Neural progenitor cell (in vitro differentiated cells): ENCODE measurements around the gene ERGIC3. TPM values are rescaled to one million over a fixed set of nuclear protein-coding genes. Genes with fewer than 3 reads are reported as not detected.

ENCODE experiments used
- DNase-seq: peaks from one replicate; pipeline ENCODE4 v3.0.0-alpha.2; 2016; ENCODE audit warnings: low spot score
- H2AFZ ChIP-seq: fragments of 200-600 bp; sonication (generic); replicated peaks from 2 replicates; pipeline ENCODE4 v1.6.1; 2016; ENCODE audit warnings: antibody characterized with exemption
- H3F3A ChIP-seq: fragments of 200-600 bp; sonication (generic); 2 replicates; pipeline ENCODE4 v1.6.1; 2016; ENCODE audit warnings: antibody characterized with exemption, low read depth
- H3K27ac ChIP-seq: fragments of 200-600 bp; sonication (generic); 2 replicates; pipeline ENCODE4 v1.5.1; 2016; ENCODE audit warnings: mild to moderate bottlenecking
- H3K27me3 ChIP-seq: fragments of 200-600 bp; sonication (generic); 2 replicates; pipeline ENCODE4 v1.6.1; 2016; ENCODE audit warnings: mild to moderate bottlenecking, moderate library complexity
- H3K36me3 ChIP-seq: fragments of 200-600 bp; sonication (generic); 2 replicates; pipeline ENCODE4 v1.5.1; 2016
- H3K4me1 ChIP-seq: fragments of 200-600 bp; sonication (generic); 2 replicates; pipeline ENCODE4 v1.6.1; 2016; ENCODE audit warnings: mixed run types
- H3K4me2 ChIP-seq: fragments of 200-600 bp; sonication (generic); 2 replicates; pipeline ENCODE4 v1.6.1; 2016
- H3K4me3 ChIP-seq: fragments of 200-600 bp; sonication (generic); 2 replicates; pipeline ENCODE4 v1.5.1; 2016
- H3K79me2 ChIP-seq: fragments of 200-600 bp; sonication (generic); 2 replicates; pipeline ENCODE4 v1.6.1; 2016; ENCODE audit warnings: low read depth
- H3K9ac ChIP-seq: fragments of 200-600 bp; sonication (generic); 2 replicates; pipeline ENCODE4 v1.6.1; 2016
- H3K9me3 ChIP-seq: fragments of 200-600 bp; sonication (generic); 2 replicates; pipeline ENCODE4 v1.5.1; 2016; ENCODE audit warnings: low read depth
- H4K20me1 ChIP-seq: fragments of 200-600 bp; sonication (generic); 2 replicates; pipeline ENCODE4 v1.6.1; 2016; ENCODE audit warnings: low read depth
- H3K27ac Mint-ChIP-seq: 3 replicates; pipeline ENCODE4 v1.8.0; 2021; ENCODE audit warnings: mixed read lengths
- H3K27me3 Mint-ChIP-seq: 2 replicates; pipeline ENCODE4 v1.8.0; 2022; ENCODE audit warnings: low read depth, mild to moderate bottlenecking, inconsistent platforms, moderate library complexity, mixed read lengths; ENCODE audit not compliant: insufficient read depth
- H3K36me3 Mint-ChIP-seq: 3 replicates; pipeline ENCODE4 v1.8.0; 2021; ENCODE audit warnings: mixed read lengths
- H3K4me1 Mint-ChIP-seq: 3 replicates; pipeline ENCODE4 v1.8.0; 2021; ENCODE audit warnings: mixed read lengths
- H3K4me3 Mint-ChIP-seq: 3 replicates; pipeline ENCODE4 v1.8.0; 2021; ENCODE audit warnings: mild to moderate bottlenecking, moderate library complexity, mixed read lengths
- H3K9me3 Mint-ChIP-seq: 3 replicates; pipeline ENCODE4 v1.8.0; 2020; ENCODE audit warnings: mixed read lengths
- CTCF ChIP-seq: fragments of 200-600 bp; sonication (generic); IDR thresholded peaks from 2 replicates; pipeline ENCODE4 v1.5.1; 2017; ENCODE audit warnings: antibody characterized with exemption, mild to moderate bottlenecking
- EZH2 ChIP-seq: fragments of 200-600 bp; sonication (generic); IDR thresholded peaks from 2 replicates; pipeline ENCODE4 v1.6.1; 2017; ENCODE audit warnings: antibody characterized with exemption, mild to moderate bottlenecking, moderate library complexity
- EZH2phosphoT487 ChIP-seq: fragments of 200-600 bp; sonication (generic); IDR thresholded peaks from 2 replicates; pipeline ENCODE4 v1.6.1; 2017; ENCODE audit warnings: antibody characterized with exemption
- total RNA-seq: library from RNA; depleted of rRNA; stranded (reverse); fragments of >200 nt; gene quantifications from 2 replicates; pipeline ENCODE4 v1.2.3, GENCODE V29; 2015; ENCODE audit warnings: low replicate concordance

The ERGIC3 gene
- total RNA-seq, 1 donor from 2014 or later: 271 TPM

- no peak overlapping the region for H3K4me3 Mint-ChIP-seq
- H3K27me3 Mint-ChIP-seq: peaks cover 10% of the 10 kb centered on the region
- Histone ChIP-seq H3K36me3 (no peaks in the 10 kb centered on the region), H3K79me2 (no peaks in the 10 kb centered on the region), H3K27ac (no peak overlapping the region), H4K20me1 (no peaks in the 10 kb centered on the region), H3F3A (peaks cover 5% of the 10 kb centered on the region), H3K27me3 (no peaks in the 10 kb centered on the region), H3K4me1 (no peaks in the 10 kb centered on the region), H3K4me2 (no peak overlapping the region), H2AFZ (no peak overlapping the region), H3K4me3 (no peak overlapping the region), H3K9me3 (no peaks in the 10 kb centered on the region), H3K9ac (no peak overlapping the region)
- no peaks in the 10 kb centered on the region for H3K9me3 Mint-ChIP-seq
- H3K4me1 Mint-ChIP-seq: no peaks in the 10 kb centered on the region
- no peak overlapping the region for H3K27ac Mint-ChIP-seq
- peak; percentile 77 for DNase-seq
- TF ChIP-seq CTCF: peak; percentile 57
- no peak for TF ChIP-seq EZH2phosphoT487
- H3K36me3 Mint-ChIP-seq: peaks cover 8% of the 10 kb centered on the region
Observed at GRCh38 chr20:35561268-35561667, 19.4 kb downstream of the ERGIC3 start.

DNA sequence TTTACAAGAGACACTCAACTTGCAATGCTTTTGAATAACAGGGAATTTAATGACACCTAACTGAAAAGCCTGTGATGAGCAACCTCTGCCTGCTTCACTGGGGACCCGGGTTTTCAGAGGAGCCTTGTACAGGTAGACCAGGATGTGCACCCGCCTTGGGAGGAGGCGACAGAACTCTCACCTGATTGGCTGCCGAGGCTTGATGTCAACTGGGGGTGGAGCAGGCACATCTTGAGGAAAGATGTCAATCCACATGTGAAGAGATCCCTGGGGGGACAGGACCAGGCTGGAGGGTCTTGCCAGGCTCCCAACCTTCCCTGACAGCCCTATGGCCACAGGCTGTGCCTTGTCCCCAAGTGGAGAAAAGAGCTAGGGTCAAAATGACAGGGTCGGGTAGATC lies 19.8 kb downstream of the ERGIC3 start:
- DNase-seq: no peak
- Histone ChIP-seq H4K20me1 (no peaks in the 10 kb centered on the region), H3K4me3 (no peak overlapping the region), H3K4me1 (no peaks in the 10 kb centered on the region), H3K79me2 (no peaks in the 10 kb centered on the region), H3K4me2 (no peak overlapping the region), H3F3A (peaks cover 5% of the 10 kb centered on the region), H3K9me3 (no peaks in the 10 kb centered on the region), H2AFZ (no peak overlapping the region), H3K36me3 (no peaks in the 10 kb centered on the region), H3K27ac (no peak overlapping the region), H3K27me3 (no peaks in the 10 kb centered on the region), H3K9ac (no peak overlapping the region)
- Mint-ChIP-seq H3K9me3 (no peaks in the 10 kb centered on the region), H3K36me3 (peaks cover 5% of the 10 kb centered on the region), H3K27ac (no peak overlapping the region), H3K4me3 (no peak overlapping the region), H3K4me1 (no peaks in the 10 kb centered on the region), H3K27me3 (peaks cover 10% of the 10 kb centered on the region)
- TF ChIP-seq EZH2: no peak
- TF ChIP-seq CTCF: no peak
- TF ChIP-seq EZH2phosphoT487: no peak

- peaks cover 2% of the 10 kb centered on the region for H3K36me3 Mint-ChIP-seq
- DNase-seq: no peak
- H3K27me3 Mint-ChIP-seq: peaks cover 10% of the 10 kb centered on the region
- no peaks in the 10 kb centered on the region for H3K4me1 Mint-ChIP-seq
- Histone ChIP-seq H4K20me1 (no peaks in the 10 kb centered on the region), H3F3A (peaks cover 5% of the 10 kb centered on the region), H3K4me2 (no peak overlapping the region), H3K27ac (no peak overlapping the region), H3K27me3 (no peaks in the 10 kb centered on the region), H3K4me3 (no peak overlapping the region), H2AFZ (no peak overlapping the region), H3K9ac (no peak overlapping the region), H3K79me2 (no peaks in the 10 kb centered on the region), H3K9me3 (no peaks in the 10 kb centered on the region), H3K36me3 (no peaks in the 10 kb centered on the region), H3K4me1 (no peaks in the 10 kb centered on the region)
- no peak overlapping the region for H3K27ac Mint-ChIP-seq
- no peaks in the 10 kb centered on the region for H3K9me3 Mint-ChIP-seq
- TF ChIP-seq EZH2 (no peak), CTCF (no peak), EZH2phosphoT487 (no peak)
- no peak overlapping the region for H3K4me3 Mint-ChIP-seq
Observed at GRCh38 chr20:35562541-35563110, 20.7 kb downstream of the ERGIC3 start.
